Superior temporal gyrus (tissue), 1 donor: Measurements from ENCODE around the gene MT4.
A peak's percentile ranks its signal among the peaks of the same experiment; 100 is the strongest.

Source experiments
- DNase-seq: peaks from one replicate; pipeline ENCODE4 v3.0.0-alpha.2; 2016; ENCODE audit errors: extremely low spot score

Gene MT4

DNA sequence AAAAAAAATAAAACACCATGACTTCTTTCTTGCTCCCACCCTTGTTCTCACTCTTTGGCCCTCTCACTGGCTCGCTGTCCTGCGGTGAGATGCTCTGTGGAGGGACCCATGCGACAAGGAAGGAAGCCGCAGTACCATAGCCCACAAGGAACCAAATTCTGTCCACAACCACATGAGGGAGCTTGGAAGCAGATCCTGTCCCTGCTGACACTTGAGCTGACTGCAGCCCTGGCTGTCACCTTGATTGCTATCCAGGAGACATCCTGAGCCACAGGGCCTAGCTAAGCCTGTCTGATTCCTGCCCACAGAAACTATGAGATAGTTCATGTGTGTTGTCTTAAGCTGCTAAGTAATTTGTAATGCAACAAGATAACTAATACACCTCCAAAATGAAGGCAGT lies 38.7 kb downstream of the MT4 start:
- DNase-seq = peak; percentile 77

DNA sequence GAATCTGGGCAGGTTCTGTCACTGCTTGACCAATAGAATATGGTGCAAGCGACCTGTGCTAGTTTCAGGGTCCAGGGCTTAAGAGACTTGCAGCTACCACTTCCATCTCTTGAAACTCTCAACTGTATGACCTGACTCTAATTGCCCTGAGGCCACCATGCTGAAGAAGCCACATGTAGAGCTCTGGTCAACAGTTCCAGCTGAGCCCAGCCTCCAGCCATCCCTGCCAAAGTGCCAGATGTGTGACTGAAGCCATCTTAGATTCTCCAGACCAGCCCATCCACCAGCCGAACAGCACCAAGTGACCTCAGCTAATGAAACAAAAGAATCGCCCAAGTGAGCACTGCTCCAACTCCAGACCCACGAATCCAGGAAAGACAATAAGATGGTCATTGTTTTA lies 40.1 kb downstream of the MT4 start:
- DNase-seq = no peak

- no peak for DNase-seq
Observed at GRCh38 chr16:56605475-56605874, 40.6 kb downstream of the MT4 start.

DNA sequence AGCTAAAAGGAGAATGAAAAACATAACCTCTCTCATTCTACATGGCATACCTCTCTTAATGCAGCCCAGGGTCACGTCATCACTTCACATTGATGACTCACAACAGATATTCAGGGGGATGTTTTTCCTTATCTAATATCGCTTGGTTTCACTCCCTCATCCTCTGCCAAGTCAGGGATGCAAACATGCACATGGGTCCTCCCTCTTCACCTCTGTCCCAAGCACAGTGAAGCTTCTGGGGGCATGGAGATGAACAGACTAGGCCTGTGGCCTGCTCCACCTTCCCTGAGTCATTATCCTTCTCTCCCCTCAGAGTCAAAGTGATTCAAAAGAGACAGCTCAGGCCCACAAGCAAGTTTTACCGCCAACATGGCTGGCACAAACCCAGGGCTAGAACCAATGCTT lies 41.2 kb downstream of the MT4 start:
- no peak for DNase-seq

DNA sequence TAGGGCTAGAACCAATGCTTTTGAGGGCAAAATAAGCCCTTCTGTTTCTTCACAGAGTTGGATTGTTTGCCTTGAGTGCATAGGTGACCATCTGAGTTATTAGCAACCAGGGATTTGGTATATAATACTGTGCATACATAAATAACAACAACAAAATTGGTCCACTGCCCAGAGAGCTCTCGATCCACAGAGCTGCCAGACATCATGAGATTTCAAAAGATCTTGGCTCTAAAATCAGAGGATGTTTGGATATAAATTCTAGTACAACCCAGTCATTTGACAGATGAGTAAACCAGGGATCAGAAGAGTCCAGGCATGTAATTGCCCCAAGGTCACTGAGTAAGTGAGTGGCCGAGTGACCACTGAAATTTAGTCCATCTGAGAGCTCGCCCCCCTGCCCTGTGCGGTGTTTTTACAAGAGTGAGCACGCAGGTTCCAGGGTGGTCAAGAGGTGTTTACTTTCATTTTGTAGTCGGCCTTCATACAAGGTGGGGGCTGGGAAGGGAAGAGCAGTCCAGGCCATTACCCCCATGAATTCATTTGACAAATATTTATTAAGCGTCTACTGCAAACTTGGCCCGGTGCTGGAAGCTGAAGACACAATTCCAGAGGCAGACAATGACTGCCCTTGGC lies 41.7 kb downstream of the MT4 start:
- DNase-seq = peak; percentile 70

DNA sequence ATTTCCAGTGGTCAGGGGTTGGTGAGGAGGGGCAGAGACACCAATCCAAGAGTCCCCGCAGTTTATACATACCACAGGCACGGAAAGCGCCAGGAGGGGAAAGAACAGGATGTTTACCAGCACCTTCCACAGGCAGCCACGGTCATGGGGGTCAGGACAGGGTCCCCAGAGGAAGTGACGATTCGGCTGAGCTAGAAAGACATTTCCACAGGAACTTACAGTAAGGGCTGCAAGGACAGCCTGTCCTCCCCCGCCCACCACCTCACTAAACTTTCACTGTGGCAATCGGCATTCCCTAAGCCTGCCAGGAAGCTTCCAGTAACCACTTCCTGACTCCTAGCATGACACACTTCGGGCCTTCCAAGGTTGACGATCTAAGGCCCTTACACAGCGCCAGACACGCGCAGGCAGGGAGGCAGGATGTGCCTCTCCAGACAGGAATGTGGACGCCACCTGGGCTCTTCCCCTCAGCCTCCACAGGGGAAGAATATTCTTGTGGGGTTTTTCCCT lies 42.3 kb downstream of the MT4 start:
- DNase-seq = no peak

- no peak for DNase-seq
Observed at GRCh38 chr16:56607675-56608042, 42.8 kb downstream of the MT4 start.

- DNase-seq = peak; percentile 90
Observed at GRCh38 chr16:56608043-56608875, 43.4 kb downstream of the MT4 start, which contains the start of gene MT2A. Gene MT2A, plus strand, starts transcription at chr16:56608584. Its CDS starts 72 bp downstream, at chr16:56608656.

GRCh38 chr16:56608876-56609462 lies 44.1 kb downstream of the MT4 start:
- DNase-seq = peak; percentile 47

GRCh38 chr16:56609463-56609921 lies 44.6 kb downstream of the MT4 start:
- peak; percentile 79 for DNase-seq

- peak; percentile 53 for DNase-seq
Observed at GRCh38 chr16:56610017-56610608, 45.2 kb downstream of the MT4 start.

DNA sequence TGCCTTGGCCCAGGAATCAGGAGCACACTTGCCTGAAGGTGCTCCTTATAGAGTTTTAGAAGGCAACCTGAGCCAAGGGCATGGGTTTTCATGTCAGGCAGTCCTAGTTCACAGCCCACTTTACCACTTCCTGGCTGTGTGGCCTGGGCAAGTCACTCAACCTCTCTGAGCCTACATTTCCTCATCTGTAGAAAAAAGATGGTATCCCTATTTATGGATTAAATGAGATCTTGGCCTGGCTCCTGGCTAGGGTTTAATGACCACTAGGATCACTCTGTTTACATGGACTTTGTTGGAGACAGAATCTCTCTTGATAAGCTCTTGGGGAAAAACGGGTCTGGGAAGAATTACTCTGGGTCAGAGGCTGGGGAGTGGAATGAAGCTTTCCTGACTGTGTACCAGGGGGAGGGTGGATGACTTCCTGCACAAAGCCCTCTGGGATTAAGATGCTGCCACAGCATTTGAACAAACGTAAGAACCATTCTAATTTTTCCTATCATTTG lies 45.8 kb downstream of the MT4 start:
- no peak for DNase-seq

- DNase-seq = no peak
Observed at GRCh38 chr16:56611281-56611833, 46.5 kb downstream of the MT4 start.

GRCh38 chr16:56613706-56614105 lies 48.8 kb downstream of the MT4 start:
- no peak for DNase-seq

DNA sequence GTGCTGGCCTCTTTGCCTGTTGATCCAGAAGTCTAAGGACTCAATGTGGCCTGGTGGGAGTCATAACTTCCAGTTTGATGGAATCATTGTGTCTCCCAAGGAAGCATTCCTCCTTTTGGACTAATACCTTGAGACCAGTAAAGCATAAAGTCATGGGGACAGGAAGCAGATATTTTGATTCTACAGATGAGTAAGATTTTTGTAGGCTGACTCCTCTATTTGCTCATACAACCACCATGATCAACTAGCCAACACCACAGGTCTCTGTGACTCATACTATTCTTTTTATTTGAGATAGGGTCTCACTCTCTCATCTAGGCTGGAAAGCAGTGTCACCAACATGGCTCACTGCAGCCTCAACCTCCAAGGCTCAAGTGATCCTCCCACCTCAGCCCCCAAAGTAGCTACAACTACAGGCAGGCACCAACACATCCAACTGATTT lies 49.7 kb downstream of the MT4 start:
- no peak for DNase-seq

DNA sequence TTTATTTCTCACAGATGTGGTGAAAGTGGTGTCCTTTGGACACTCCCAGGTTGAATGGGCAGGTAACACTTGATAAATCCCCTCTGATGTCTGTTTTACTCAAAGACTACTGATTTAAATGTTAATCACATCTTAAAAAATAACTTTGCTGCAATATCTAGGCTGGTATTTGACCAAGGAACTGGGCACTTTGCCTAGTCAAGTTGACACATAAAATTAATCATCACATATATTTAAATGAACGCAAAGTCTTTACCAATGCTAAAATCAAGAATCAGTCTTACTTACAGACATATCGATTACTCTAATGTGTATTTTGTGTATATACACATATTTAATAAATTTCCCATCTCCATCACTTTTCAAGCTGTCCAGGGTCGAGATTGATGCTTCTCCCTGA lies 50.5 kb downstream of the MT4 start:
- DNase-seq = no peak

GRCh38 chr16:56616608-56617211 lies 51.8 kb downstream of the MT4 start:
- no peak for DNase-seq

DNA sequence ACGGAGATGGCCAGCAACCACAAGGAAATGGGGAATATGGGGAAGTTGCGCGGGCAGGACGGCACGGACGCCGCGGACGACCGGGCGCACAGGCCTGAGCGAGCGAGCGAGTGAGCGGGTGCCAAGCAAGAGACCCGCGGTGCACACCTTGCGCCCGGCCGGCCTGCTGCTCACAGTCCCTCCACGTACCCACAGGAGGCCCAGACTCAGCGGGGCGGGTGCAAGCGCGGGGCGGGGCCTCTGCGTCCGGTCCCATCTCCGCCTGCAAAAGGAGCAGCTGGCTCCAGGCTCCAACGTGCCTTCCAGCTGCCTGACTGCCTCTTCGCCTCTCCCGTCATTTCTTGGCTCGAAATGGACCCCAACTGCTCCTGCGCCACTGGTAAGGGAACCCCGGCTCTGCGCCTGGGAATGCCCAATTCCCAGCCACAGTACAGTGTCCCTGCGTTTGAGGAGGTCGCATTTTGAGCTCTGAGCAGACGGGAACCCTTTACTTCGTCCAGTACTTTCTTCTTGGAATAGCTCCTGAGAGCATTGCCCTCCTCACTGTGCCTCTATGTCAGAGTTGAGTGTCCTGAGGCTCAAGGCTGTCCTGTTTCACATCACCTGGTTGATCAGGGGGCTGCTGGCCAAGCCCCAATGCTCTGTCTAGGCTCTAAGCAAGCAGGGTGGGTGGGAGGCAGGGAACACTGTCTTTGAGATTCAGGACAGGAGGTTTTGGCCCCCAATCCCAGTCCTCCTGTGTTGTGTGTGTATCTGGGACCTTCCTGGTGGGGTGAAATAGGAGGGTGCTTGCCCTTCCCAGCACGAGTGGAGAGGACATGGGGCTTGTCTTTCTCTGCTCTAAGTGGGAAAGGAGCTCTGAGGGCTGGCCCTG lies 52.6 kb downstream of the MT4 start:
- DNase-seq = no peak

GRCh38 chr16:56618138-56618537 lies 53.3 kb downstream of the MT4 start:
- DNase-seq = no peak
